HG03095 (cell line): Measurements from ENCODE around the gene TENT5A.

Source experiments
- ATAC-seq: cut with Tn5 transposase; IDR thresholded peaks from one replicate; pipeline ENCODE4 v1.9.1; 2021; ENCODE audit warnings: moderate library complexity; ENCODE audit not compliant: unreplicated experiment

Gene TENT5A

DNA sequence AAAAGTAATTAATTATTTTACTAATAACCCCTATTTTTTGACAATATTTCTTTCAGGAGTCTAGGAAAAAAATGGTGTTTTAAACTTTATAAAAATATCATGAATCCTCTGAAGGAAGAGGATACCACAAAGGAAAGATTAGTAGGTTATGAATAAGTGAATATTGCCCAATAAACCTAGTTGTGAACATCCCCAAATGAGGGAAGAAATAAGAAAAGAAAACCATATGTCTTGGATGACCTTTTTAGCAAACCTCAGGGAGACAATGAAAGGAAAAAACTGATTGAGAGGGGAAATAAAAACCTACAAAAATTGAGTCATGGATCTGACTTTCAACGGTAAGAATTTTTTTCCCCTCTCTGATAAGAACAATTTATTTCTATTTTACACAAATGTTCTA is 34.4 kb downstream of the TENT5A start:
- no peak for ATAC-seq

DNA sequence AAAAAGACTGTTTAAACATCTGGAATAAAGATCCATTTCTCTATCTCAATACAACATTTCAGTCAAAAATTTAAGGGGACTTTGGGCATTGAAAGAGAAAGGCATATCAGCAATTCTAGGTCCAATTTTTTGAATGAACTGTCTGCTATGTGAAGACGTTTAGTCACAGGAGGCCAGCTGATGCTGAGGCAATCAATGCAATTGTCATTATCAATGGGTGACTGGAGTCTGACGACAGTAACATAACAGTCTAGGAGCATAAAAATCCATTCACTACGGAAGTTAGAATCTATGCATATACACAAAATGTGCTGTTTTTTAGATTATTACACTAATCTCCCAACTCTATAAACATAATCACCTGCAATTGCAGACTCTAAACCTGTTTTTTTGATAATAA is 37.8 kb downstream of the TENT5A start:
- no peak for ATAC-seq

DNA sequence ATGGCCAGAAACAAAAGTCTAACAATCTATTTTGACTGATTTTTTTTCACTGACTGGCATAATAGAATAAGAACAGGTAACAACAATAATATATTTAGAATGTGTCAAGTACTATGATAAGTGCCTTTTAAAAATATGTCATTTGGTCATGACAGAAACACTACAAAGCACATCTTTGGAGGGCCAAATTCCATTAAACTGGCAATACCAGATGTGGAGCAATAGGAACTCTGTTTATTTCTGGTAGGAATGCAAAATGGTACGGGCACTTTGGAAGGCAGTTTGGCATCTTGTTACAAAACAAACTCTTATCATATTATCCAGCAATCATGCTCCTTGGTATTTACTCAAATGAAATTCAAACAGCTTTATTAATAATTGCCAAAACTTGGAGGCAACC is 39.3 kb downstream of the TENT5A start:
- ATAC-seq, result no peak

DNA sequence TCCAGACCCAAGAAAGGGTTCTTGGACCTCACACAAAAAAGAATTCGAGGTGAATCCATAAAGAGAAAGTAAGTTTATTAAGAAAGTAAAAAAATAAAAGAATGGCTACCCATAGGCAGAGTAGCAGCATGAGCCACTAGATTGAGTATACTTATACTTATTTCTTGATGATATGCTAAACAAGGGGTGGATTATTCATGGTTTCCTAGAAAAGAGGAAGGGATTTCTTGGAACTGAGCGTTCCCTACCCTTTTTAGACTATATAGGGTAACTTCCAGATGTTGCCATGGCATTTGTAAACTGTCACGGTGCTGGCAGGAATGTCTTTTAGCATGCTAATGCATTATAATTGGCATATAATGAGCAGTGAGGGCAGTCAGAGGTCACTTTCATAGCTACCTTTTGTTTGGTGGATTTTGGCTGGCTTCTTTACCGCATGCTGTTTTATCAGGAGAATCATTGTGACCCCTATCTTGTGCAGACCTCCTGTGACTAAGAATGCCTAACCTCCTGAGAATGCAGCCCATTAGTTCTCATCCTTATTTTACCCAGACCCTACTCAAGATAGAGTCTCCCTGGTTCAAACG is 44.3 kb downstream of the TENT5A start:
- no peak for ATAC-seq

DNA sequence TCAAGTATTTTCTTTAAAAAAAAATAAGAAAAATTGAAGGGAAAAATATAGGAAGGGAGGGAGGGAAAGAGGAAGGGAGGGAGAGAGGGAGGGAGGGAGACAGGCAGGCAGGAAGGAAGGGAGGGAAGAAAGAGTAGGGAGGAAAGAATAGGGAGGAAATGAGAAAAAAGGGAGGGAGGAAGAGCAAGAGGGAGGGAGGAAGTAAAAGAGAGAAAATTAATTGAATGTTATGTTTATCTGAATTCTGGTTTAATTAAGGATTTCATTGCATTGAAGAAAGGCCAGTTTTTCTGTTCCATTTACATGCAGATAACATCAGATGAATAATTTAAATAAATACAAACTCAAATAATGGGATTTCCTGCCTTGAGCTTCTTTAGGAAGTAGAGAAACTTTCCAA is 47.8 kb downstream of the TENT5A start:
- no peak for ATAC-seq

DNA sequence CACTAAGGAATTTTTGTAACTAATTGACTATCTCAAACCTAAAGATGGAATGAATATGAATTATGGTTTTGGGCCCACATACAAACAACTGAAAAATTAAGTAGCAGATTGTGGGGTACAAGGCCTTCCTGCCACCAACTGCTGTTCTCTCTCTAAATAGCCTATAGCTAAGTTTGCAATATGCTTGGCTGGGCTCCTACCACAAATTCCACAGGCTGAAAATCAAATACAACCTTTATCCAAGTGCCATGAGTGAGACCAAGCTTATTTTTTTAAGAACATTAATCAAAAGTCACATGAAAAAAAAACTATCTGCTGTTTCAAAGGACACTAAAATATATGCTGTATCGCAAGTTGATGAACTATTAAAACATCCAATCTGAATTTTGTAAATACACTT is 52.1 kb downstream of the TENT5A start:
- ATAC-seq, result no peak

DNA sequence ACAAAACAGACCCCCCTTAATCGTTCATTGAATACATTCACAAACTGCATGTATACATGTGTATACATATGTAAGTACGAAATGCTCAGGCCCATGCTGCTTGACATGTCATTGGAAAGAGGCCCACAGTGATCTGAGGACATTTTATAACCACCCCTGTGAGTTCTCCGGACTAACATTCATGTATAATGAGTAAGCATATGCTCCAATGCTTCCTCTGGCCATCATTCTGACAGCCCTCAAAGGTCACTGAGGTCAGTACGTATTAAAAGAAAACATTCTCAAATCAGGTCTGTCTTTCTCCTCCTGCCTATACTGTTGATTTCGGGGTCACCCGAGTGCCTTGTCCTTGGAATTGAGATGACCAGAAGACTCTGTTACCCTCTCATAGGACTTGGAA is 54.9 kb downstream of the TENT5A start:
- no peak for ATAC-seq

DNA sequence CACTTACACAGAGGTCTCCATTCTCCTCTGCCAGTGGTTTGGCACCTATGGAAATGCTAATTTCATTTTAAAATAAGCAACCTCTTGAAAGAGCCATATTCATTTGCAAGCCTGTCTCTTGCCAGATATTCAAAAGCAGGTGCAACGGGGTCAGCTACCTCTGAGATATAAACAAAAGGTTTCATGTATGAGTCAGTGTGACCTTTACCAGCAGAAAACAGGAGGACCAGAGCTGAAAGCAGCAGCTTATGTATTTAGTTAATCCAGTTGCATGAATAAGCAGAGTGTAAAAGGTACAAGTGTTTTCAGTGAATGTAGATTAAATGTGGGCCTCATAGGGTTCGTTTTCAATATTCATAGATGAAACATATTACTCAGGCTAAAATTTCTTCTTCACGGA is 56.0 kb downstream of the TENT5A start:
- no peak for ATAC-seq
